GM12878 (cell line): ENCODE data around the gene LSM2. TPM values are rescaled to one million over a fixed set of nuclear protein-coding genes. Genes with fewer than 3 reads are reported as not detected.

Source experiments
- ATAC-seq: fragments of 200-7000 bp; cut with Tn5 transposase; 3 replicates; pipeline ENCODE4 v1.9.1; 2020; ENCODE audit warnings: mild to moderate bottlenecking, moderate library complexity
- BruUV-seq: library from RNA; stranded (reverse); fragments of 400-500 nt; replicated peaks from 2 replicates; lab custom pipeline; 2021; lab: Mats Ljungman, UMichigan
- CTCF ChIA-PET: fragments of 300-600 bp; sonication (Branson Sonifier 250); formaldehyde crosslinking; extraction: SDS; loops from one replicate; lab custom pipeline; 2021; ENCODE audit warnings: inconsistent platforms; lab: Yijun Ruan, JAX
- POLR2A ChIA-PET: fragments of 350-600 bp; formaldehyde crosslinking; extraction: SDS; loops from one replicate; lab custom pipeline; 2021; ENCODE audit warnings: inconsistent platforms; lab: Charles Lee
- RAD21 ChIA-PET: fragments of 300-600 bp; sonication (Branson Sonifier 250); formaldehyde crosslinking; loops from one replicate; lab custom pipeline; 2023; ENCODE audit warnings: antibody characterized with exemption; ENCODE audit not compliant: unreplicated experiment; lab: Charles Lee
- SMC1A ChIA-PET: fragments of 300-600 bp; sonication (Branson Sonifier 250); formaldehyde crosslinking; loops from one replicate; lab custom pipeline; 2023; ENCODE audit not compliant: unreplicated experiment, uncharacterized antibody; lab: Charles Lee
- DNase-seq: peaks from one replicate; pipeline ENCODE4 v3.0.0-alpha.2; 2011; ENCODE audit warnings: low read depth, low spot score
- FAIRE-seq: peaks from 3 replicates; lab custom pipeline; 2011; peaks lifted over from hg19 to GRCh38; lab: Jason Lieb, UNC
- H2AFZ ChIP-seq: 2 replicates; pipeline ENCODE4 v1.6.0; 2011; ENCODE audit warnings: low read depth, low read length, control low read depth; ENCODE audit not compliant: control insufficient read depth
- H3K27ac ChIP-seq: 2 replicates; pipeline ENCODE4 v1.5.1; 2011; ENCODE audit warnings: control low read depth; ENCODE audit not compliant: control insufficient read depth, insufficient read depth
- H3K27me3 ChIP-seq, 2 experiments: replicated peaks in 1 of 2; 2 replicates each; pipeline versions ENCODE4 v1.6.0 to v1.6.1; 2011; ENCODE audit warnings: low read length in 1 of 2; ENCODE audit not compliant: control insufficient read depth in 2 of 2, insufficient read depth in 2 of 2
- H3K36me3 ChIP-seq, 2 experiments: 2 replicates each; pipeline ENCODE4 v1.5.1; 2011; ENCODE audit warnings: low read length in 1 of 2; ENCODE audit not compliant: control insufficient read depth in 2 of 2, insufficient read depth in 2 of 2
- H3K4me1 ChIP-seq: 2 replicates; pipeline ENCODE4 v1.6.1; 2011; ENCODE audit warnings: mild to moderate bottlenecking, low read length, moderate library complexity, mixed read lengths; ENCODE audit not compliant: control insufficient read depth, insufficient read depth
- H3K4me2 ChIP-seq: 2 replicates; pipeline ENCODE4 v1.6.0; 2011; ENCODE audit warnings: control low read depth; ENCODE audit not compliant: control insufficient read depth, insufficient read depth
- H3K4me3 ChIP-seq: fragments of 200-600 bp; sonication (generic); 2 replicates; pipeline ENCODE4 v1.5.1; 2016
- H3K79me2 ChIP-seq: 2 replicates; pipeline ENCODE4 v1.6.0; 2011; ENCODE audit warnings: low read length; ENCODE audit not compliant: control insufficient read depth, insufficient read depth
- H3K9ac ChIP-seq: 2 replicates; pipeline ENCODE4 v1.8.0; 2011; ENCODE audit warnings: low read length, control low read depth, mixed read lengths; ENCODE audit not compliant: control insufficient read depth, insufficient read depth
- H3K9me3 ChIP-seq: replicated peaks from 3 replicates; pipeline ENCODE4 v1.5.1; 2011; ENCODE audit warnings: mild to moderate bottlenecking, low read length; ENCODE audit not compliant: control insufficient read depth, insufficient read depth
- H4K20me1 ChIP-seq: 2 replicates; pipeline ENCODE4 v1.6.0; 2011; ENCODE audit not compliant: control insufficient read depth, insufficient read depth
- BMI1 ChIP-seq: fragments of 450-650 bp; IDR thresholded peaks from 2 replicates; pipeline ENCODE4 v1.6.1; 2016; ENCODE audit warnings: mild to moderate bottlenecking, moderate library complexity, borderline replicate concordance
- CHD2 ChIP-seq: IDR thresholded peaks from 2 replicates; pipeline ENCODE4 v1.6.1; 2011; ENCODE audit warnings: low read depth, low read length, improper control_type of control experiment, borderline replicate concordance
- IRF4 ChIP-seq: IDR thresholded peaks from 2 replicates; pipeline ENCODE4 v1.6.1; 2011; ENCODE audit warnings: low read depth, low read length
- KAT2A ChIP-seq: conservative IDR thresholded peaks from 2 replicates; pipeline ENCODE4 v1.6.1; 2011; ENCODE audit warnings: low read depth, low read length; ENCODE audit not compliant: control insufficient read depth
- KLF5 ChIP-seq: fragments of 450-650 bp; IDR thresholded peaks from 2 replicates; pipeline ENCODE4 v1.6.1; 2014; ENCODE audit warnings: mild to moderate bottlenecking; ENCODE audit not compliant: partially characterized antibody
- PAX5 ChIP-seq: IDR thresholded peaks from 2 replicates; pipeline ENCODE4 v1.6.1; 2011; ENCODE audit warnings: low read depth, low read length, borderline replicate concordance
- PAX8 ChIP-seq: fragments of 450-650 bp; IDR thresholded peaks from 2 replicates; pipeline ENCODE4 v1.6.1; 2017; ENCODE audit warnings: mild to moderate bottlenecking, moderate library complexity
- POLR2AphosphoS5 ChIP-seq: IDR thresholded peaks from 2 replicates; pipeline ENCODE4 v1.6.1; 2011; ENCODE audit warnings: mild to moderate bottlenecking, low read length, inconsistent platforms
- RUNX3 ChIP-seq: IDR thresholded peaks from 2 replicates; pipeline ENCODE4 v1.6.1; 2012; ENCODE audit warnings: low read length, inconsistent platforms
- SPI1 ChIP-seq: IDR thresholded peaks from 2 replicates; pipeline ENCODE4 v1.6.1; 2011; ENCODE audit warnings: low read depth, mild to moderate bottlenecking, low read length, moderate library complexity, borderline replicate concordance; ENCODE audit not compliant: insufficient read depth
- SREBF1 ChIP-seq: IDR thresholded peaks from 2 replicates; pipeline ENCODE4 v1.6.1; 2012; ENCODE audit warnings: mild to moderate bottlenecking, low read length
- WGBS: methylation state at CpG from one replicate; pipeline ENCODE4 v1.1.6; 2016; ENCODE audit warnings: low lambda C conversion rate; ENCODE audit not compliant: insufficient replicate concordance, insufficient coverage; ENCODE audit errors: missing lambda C conversion rate; 5-methylcytosine and 5-hydroxymethylcytosine counted together
- in situ Hi-C: fragments of 300-500 bp; cut with MboI; formaldehyde crosslinking; loops from 9 replicates; pipeline ENCODE4 v1.14.3; 2018; ENCODE audit warnings: mixed read lengths
- intact Hi-C: fragments of 100-400 bp; cut with micrococcal nuclease; formaldehyde crosslinking; loops from one replicate; pipeline ENCODE4 v1.14.2; 2022; ENCODE audit not compliant: unreplicated experiment
- polyA plus RNA-seq, 11 experiments: library from polyadenylated mRNA; depleted of rRNA in 4 of 11; unstranded in 6 of 11; stranded (reverse) in 5 of 11; fragments of >200 nt; fragmentation: Nextera tagmentation in 4 of 11; fragmentation: Illumina TruSeq in 1 of 11; extraction: Ambion mirVana in 4 of 11; extraction: Trizol in 1 of 11; gene quantifications; 1 replicate in 1 of 11; 2 replicates in 10 of 11; pipeline versions ENCODE4 v1.2.1 to v1.2.3, GENCODE V29; 2011 to 2016; ENCODE audit warnings: inconsistent platforms in 2 of 11, missing spikeins in 2 of 11, low read depth in 1 of 11
- total RNA-seq, 4 experiments: library from RNA; depleted of rRNA in 3 of 4; stranded (reverse); fragments of >200 nt in 3 of 4; fragmentation: Illumina TruSeq in 1 of 4; extraction: Trizol in 1 of 4; gene quantifications; 2 replicates each; pipeline versions ENCODE4 v1.2.1 to v1.2.3, GENCODE V29; 2013 to 2021
- TF ChIP-seq, protein P1 (sequence below): fragments of 450-650 bp; IDR thresholded peaks from 2 replicates; pipeline ENCODE4 v1.6.1; 2017; ENCODE audit warnings: low read depth, mild to moderate bottlenecking, moderate library complexity
- TF ChIP-seq, protein P2 (sequence below): fragments of 450-650 bp; formaldehyde crosslinking; IDR thresholded peaks from 2 replicates; pipeline ENCODE4 v1.4.0; 2022; ENCODE audit warnings: mild to moderate bottlenecking, moderate library complexity
- TF ChIP-seq, protein P3 (sequence below): IDR thresholded peaks from 2 replicates; pipeline ENCODE4 v1.6.1; 2012; ENCODE audit warnings: low read depth, low read length, improper control_type of control experiment
- TF ChIP-seq, protein P4 (sequence below): fragments of 450-650 bp; formaldehyde crosslinking; IDR thresholded peaks from 2 replicates; pipeline ENCODE4 v1.4.0; 2020; ENCODE audit warnings: mild to moderate bottlenecking, moderate library complexity

LSM2 gene
- total and polyA plus RNA-seq, 10 of the 15 experiments (the other 5 are each of a cell fraction or from before 2014, with no cell fraction given), result 99.1 to 276 (median 153) TPM

DNA sequence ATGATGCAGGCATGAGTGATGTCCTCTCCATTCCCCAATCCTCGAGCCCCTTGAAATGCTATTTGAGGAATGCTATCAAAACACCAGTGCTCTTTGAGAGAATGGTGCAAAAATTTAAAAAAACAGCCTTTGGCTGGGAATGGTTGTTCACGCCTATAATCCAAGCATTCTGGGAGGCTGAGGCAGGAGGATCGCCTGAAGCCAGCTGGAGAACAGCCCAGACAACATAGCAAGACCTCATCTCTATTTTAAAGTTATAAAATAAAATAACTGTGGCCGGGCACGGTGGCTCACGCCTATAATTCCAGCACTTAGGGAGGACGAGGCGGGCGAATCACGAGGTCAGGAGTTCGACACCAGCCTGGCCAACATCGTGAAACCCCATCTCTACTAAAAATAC, 7.0 kb downstream of the LSM2 start:
- Histone ChIP-seq H3K4me2 (no peak overlapping the region), H3K27me3 (no peaks in the 10 kb centered on the region), H3K9ac (no peak overlapping the region), H3K79me2 (peaks cover 10% of the 10 kb centered on the region), H4K20me1 (no peaks in the 10 kb centered on the region), H3K36me3 (peaks cover 3% of the 10 kb centered on the region in 2 experiments; a peak in 2 of 4 replicates), H2AFZ (no peak overlapping the region), H3K9me3 (no peaks in the 10 kb centered on the region), H3K4me3 (no peak overlapping the region), H3K4me1 (peaks cover 4% of the 10 kb centered on the region; the same call in 1 of the 2 replicates), H3K27ac (no peak overlapping the region)
- DNase-seq, result no peak
- no TSS peak for BruUV-seq
- ChIA-PET SMC1A (no interaction called here), RAD21 (interaction anchor here (1.4 kb wide), 2 partner anchors 28 to 30 kb away, joined by 3 to 4 read pairs; partner anchors contain the start of gene HSPA1B), CTCF (interaction anchor here (1.0 to 2.7 kb wide), 5 partner anchors 9 to 143 kb away, joined by 3 to 10 read pairs (median 6); no protein-coding TSS in a partner anchor), POLR2A (interaction anchor here (0.7 to 1.5 kb wide), 4 partner anchors 14 to 36 kb away, joined by 3 to 9 read pairs (median 4); no protein-coding TSS in a partner anchor)
- intact Hi-C loops, result loop anchor here (5.0 kb wide), 1 partner anchor 33 kb away; no protein-coding TSS in a partner anchor
- in situ Hi-C loops, result no loop called here
- ATAC-seq, result no peak
- FAIRE-seq, result no peak
- WGBS, result over 99% methylated on average over 12 of the region's 12 CpGs
- TF ChIP-seq, protein P1, sequence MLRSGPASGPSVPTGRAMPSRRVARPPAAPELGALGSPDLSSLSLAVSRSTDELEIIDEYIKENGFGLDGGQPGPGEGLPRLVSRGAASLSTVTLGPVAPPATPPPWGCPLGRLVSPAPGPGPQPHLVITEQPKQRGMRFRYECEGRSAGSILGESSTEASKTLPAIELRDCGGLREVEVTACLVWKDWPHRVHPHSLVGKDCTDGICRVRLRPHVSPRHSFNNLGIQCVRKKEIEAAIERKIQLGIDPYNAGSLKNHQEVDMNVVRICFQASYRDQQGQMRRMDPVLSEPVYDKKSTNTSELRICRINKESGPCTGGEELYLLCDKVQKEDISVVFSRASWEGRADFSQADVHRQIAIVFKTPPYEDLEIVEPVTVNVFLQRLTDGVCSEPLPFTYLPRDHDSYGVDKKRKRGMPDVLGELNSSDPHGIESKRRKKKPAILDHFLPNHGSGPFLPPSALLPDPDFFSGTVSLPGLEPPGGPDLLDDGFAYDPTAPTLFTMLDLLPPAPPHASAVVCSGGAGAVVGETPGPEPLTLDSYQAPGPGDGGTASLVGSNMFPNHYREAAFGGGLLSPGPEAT, result no peak
- no peak for TF ChIP-seq IRF4
- TF ChIP-seq SREBF1, result no peak
- TF ChIP-seq, protein P2, sequence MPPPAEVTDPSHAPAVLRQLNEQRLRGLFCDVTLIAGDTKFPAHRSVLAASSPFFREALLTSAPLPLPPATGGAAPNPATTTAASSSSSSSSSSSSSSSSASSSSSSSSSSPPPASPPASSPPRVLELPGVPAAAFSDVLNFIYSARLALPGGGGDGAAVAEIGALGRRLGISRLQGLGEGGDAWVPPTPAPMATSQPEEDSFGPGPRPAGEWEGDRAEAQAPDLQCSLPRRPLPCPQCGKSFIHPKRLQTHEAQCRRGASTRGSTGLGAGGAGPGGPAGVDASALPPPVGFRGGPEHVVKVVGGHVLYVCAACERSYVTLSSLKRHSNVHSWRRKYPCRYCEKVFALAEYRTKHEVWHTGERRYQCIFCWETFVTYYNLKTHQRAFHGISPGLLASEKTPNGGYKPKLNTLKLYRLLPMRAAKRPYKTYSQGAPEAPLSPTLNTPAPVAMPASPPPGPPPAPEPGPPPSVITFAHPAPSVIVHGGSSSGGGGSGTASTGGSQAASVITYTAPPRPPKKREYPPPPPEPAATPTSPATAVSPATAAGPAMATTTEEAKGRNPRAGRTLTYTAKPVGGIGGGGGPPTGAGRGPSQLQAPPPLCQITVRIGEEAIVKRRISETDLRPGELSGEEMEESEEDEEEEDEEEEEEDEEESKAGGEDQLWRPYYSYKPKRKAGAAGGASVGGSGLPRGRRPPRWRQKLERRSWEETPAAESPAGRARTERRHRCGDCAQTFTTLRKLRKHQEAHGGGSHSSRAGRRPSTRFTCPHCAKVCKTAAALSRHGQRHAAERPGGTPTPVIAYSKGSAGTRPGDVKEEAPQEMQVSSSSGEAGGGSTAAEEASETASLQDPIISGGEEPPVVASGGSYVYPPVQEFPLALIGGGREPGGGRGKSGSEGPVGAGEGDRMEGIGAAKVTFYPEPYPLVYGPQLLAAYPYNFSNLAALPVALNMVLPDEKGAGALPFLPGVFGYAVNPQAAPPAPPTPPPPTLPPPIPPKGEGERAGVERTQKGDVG (CRISPR knock-in tag), result no peak
- TF ChIP-seq KLF5, result no peak
- TF ChIP-seq, protein P3, sequence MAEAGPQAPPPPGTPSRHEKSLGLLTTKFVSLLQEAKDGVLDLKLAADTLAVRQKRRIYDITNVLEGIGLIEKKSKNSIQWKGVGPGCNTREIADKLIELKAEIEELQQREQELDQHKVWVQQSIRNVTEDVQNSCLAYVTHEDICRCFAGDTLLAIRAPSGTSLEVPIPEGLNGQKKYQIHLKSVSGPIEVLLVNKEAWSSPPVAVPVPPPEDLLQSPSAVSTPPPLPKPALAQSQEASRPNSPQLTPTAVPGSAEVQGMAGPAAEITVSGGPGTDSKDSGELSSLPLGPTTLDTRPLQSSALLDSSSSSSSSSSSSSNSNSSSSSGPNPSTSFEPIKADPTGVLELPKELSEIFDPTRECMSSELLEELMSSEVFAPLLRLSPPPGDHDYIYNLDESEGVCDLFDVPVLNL, result no peak
- TF ChIP-seq PAX5, result no peak
- no peak for TF ChIP-seq BMI1
- TF ChIP-seq CHD2, result no peak
- TF ChIP-seq, protein P4, sequence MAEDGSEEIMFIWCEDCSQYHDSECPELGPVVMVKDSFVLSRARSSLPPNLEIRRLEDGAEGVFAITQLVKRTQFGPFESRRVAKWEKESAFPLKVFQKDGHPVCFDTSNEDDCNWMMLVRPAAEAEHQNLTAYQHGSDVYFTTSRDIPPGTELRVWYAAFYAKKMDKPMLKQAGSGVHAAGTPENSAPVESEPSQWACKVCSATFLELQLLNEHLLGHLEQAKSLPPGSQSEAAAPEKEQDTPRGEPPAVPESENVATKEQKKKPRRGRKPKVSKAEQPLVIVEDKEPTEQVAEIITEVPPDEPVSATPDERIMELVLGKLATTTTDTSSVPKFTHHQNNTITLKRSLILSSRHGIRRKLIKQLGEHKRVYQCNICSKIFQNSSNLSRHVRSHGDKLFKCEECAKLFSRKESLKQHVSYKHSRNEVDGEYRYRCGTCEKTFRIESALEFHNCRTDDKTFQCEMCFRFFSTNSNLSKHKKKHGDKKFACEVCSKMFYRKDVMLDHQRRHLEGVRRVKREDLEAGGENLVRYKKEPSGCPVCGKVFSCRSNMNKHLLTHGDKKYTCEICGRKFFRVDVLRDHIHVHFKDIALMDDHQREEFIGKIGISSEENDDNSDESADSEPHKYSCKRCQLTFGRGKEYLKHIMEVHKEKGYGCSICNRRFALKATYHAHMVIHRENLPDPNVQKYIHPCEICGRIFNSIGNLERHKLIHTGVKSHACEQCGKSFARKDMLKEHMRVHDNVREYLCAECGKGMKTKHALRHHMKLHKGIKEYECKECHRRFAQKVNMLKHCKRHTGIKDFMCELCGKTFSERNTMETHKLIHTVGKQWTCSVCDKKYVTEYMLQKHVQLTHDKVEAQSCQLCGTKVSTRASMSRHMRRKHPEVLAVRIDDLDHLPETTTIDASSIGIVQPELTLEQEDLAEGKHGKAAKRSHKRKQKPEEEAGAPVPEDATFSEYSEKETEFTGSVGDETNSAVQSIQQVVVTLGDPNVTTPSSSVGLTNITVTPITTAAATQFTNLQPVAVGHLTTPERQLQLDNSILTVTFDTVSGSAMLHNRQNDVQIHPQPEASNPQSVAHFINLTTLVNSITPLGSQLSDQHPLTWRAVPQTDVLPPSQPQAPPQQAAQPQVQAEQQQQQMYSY, result no peak
- TF ChIP-seq POLR2AphosphoS5, result no peak
- no peak for TF ChIP-seq SPI1
- no peak for TF ChIP-seq KAT2A
- no peak for TF ChIP-seq RUNX3
- TF ChIP-seq PAX8, result no peak
